AG04449 (cell line): ENCODE results near the gene MAP2K3.

Experiments
- CTCF ChIA-PET: fragments of 350-600 bp; formaldehyde crosslinking; extraction: SDS; loops from one replicate; lab custom pipeline; 2021; ENCODE audit warnings: antibody characterized with exemption; lab: Yijun Ruan, JAX
- POLR2A ChIA-PET: fragments of 400-600, 350-600 bp; formaldehyde crosslinking; extraction: SDS; loops from one replicate; lab custom pipeline; 2020; ENCODE audit warnings: antibody characterized with exemption, inconsistent platforms; lab: Yijun Ruan, JAX
- DNase-seq: peaks from one replicate; pipeline ENCODE4 v3.0.0-alpha.2; 2010; ENCODE audit warnings: low read depth, low spot score
- H3K4me3 ChIP-seq: 2 replicates; pipeline ENCODE4 v1.5.1; 2011; ENCODE audit warnings: low read depth, mild to moderate bottlenecking, control low read depth, low read length
- CTCF ChIP-seq: IDR thresholded peaks from one replicate; pipeline ENCODE4 v1.5.1; 2011; ENCODE audit warnings: mild to moderate bottlenecking, moderate library complexity, low read length, control low read depth, inconsistent platforms; ENCODE audit not compliant: insufficient read depth; ENCODE audit errors: missing control alignments

Gene MAP2K3

GRCh38 chr17:21272250-21272649 is 12.3 kb upstream of the MAP2K3 start:
- ChIA-PET CTCF (interaction anchor here (1.1 to 5.5 kb wide), 4 partner anchors 8 to 153 kb away, joined by 3 to 37 read pairs (median 4); no protein-coding TSS in a partner anchor), POLR2A (no interaction called here)
- DNase-seq, result no peak

GRCh38 chr17:21272881-21273792 is 11.4 kb upstream of the MAP2K3 start:
- TF ChIP-seq CTCF, result no peak
- POLR2A ChIA-PET, result no interaction called here
- CTCF ChIA-PET, result interaction anchor here (1.3 to 5.5 kb wide), 3 partner anchors 9 to 154 kb away, joined by 3 to 37 read pairs (median 6); no protein-coding TSS in a partner anchor
- no peak for DNase-seq
- H3K4me3 ChIP-seq, result no peak overlapping the region

More at GRCh38 chr17:21272250-21272649, 12.3 kb upstream of the MAP2K3 start:
- H3K4me3 ChIP-seq, result no peak overlapping the region
- TF ChIP-seq CTCF, result no peak

- no peak for TF ChIP-seq CTCF
- ChIA-PET CTCF (interaction anchor here (0.7 to 5.5 kb wide), 6 partner anchors 9 to 238 kb away, joined by 4 to 56 read pairs (median 18); no protein-coding TSS in a partner anchor), POLR2A (interaction anchor here (0.8 to 1.6 kb wide), 3 partner anchors 10 to 108 kb away, joined by 3 to 5 read pairs (median 4); no protein-coding TSS in a partner anchor)
- H3K4me3 ChIP-seq, result peak overlapping the region; percentile 65
- no peak for DNase-seq
Measured at GRCh38 chr17:21275047-21275578, 9.4 kb upstream of the MAP2K3 start.

GRCh38 chr17:21275579-21276263 is 8.8 kb upstream of the MAP2K3 start:
- CTCF ChIA-PET, result interaction anchor here (0.7 to 5.5 kb wide), 7 partner anchors 9 to 238 kb away, joined by 4 to 56 read pairs (median 15); no protein-coding TSS in a partner anchor
- peak overlapping the region; percentile 65 for H3K4me3 ChIP-seq
- TF ChIP-seq CTCF, result no peak
- POLR2A ChIA-PET, result interaction anchor here (0.8 to 1.6 kb wide), 3 partner anchors 10 to 109 kb away, joined by 3 to 5 read pairs (median 4); no protein-coding TSS in a partner anchor
- DNase-seq, result no peak

- ChIA-PET CTCF (interaction anchor here (1.1 to 5.5 kb wide), 7 partner anchors 10 to 237 kb away, joined by 3 to 56 read pairs (median 15); no protein-coding TSS in a partner anchor), POLR2A (interaction anchor here (1.0 to 1.6 kb wide), 2 partner anchors 9 to 10 kb away, joined by 3 to 5 read pairs; no protein-coding TSS in a partner anchor)
- H3K4me3 ChIP-seq, result peak overlapping the region; percentile 65
- no peak for TF ChIP-seq CTCF
- DNase-seq, result no peak
Measured at GRCh38 chr17:21276264-21276588, 8.3 kb upstream of the MAP2K3 start.
